ENCODE results near the gene STAT4.

The STAT4 gene

GRCh38 chr2:191038241-191038725 is 112.5 kb downstream of the STAT4 start:
- DNase-seq: no peak

GRCh38 chr2:191037351-191037750 is 113.4 kb downstream of the STAT4 start:
- DNase-seq: no peak

- DNase-seq: no peak
These were observed 114.4 kb downstream of the STAT4 start for GRCh38 chr2:191036363-191036762.

- no peak for DNase-seq
These were observed 118.0 kb downstream of the STAT4 start for GRCh38 chr2:191032588-191033429.

- no peak for DNase-seq
These were observed 119.5 kb downstream of the STAT4 start for GRCh38 chr2:191031256-191031655.

GRCh38 chr2:191030521-191031154 is 120.2 kb downstream of the STAT4 start:
- no peak for DNase-seq

GRCh38 chr2:191029280-191029950 is 121.4 kb downstream of the STAT4 start:
- DNase-seq: no peak

GRCh38 chr2:191026377-191026776 is 124.4 kb downstream of the STAT4 start:
- no peak for DNase-seq

- DNase-seq: no peak
These were observed 125.7 kb downstream of the STAT4 start for GRCh38 chr2:191025135-191025534.

GRCh38 chr2:191023235-191023679 is 127.5 kb downstream of the STAT4 start:
- no peak for DNase-seq

- peak; percentile 70 for DNase-seq
These were observed 129.9 kb downstream of the STAT4 start for GRCh38 chr2:191020742-191021381.

GRCh38 chr2:191020221-191020741 is 130.5 kb downstream of the STAT4 start:
- DNase-seq: peak; percentile 95

GRCh38 chr2:191019376-191019775 is 131.4 kb downstream of the STAT4 start:
- no peak for DNase-seq

- peak; percentile 46 for DNase-seq
These were observed 132.1 kb downstream of the STAT4 start for GRCh38 chr2:191018643-191019119.

GRCh38 chr2:191018048-191018447 is 132.7 kb downstream of the STAT4 start:
- no peak for DNase-seq

- DNase-seq: no peak
These were observed 135.0 kb downstream of the STAT4 start for GRCh38 chr2:191015831-191016230.

- no peak for DNase-seq
These were observed 135.6 kb downstream of the STAT4 start for GRCh38 chr2:191015239-191015638.

- DNase-seq: no peak
These were observed 136.2 kb downstream of the STAT4 start for GRCh38 chr2:191014653-191015020.

- DNase-seq: peak; percentile 98
These were observed 136.7 kb downstream of the STAT4 start, which contains the start of gene STAT1 for GRCh38 chr2:191013932-191014652. Gene STAT1 (minus strand): TSS chr2:191014171. CDS start chr2:191010003, 4,168 bp downstream.

- DNase-seq: no peak
These were observed 137.2 kb downstream of the STAT4 start for GRCh38 chr2:191013682-191013931.

GRCh38 chr2:191012845-191013681 is 137.7 kb downstream of the STAT4 start:
- DNase-seq: no peak
